ENCODE results near the gene NHERF1. TPM values are rescaled to one million over a fixed set of nuclear protein-coding genes. Genes with fewer than 3 reads are reported as not detected.

The NHERF1 gene
- total RNA-seq, 1 experiment from 2014 or later, result 75.0 TPM

GRCh38 chr17:74785981-74786360 lies 37.5 kb downstream of the NHERF1 start:
- intact Hi-C loops (cut with micrococcal nuclease), result no loop called here
- Histone ChIP-seq H3K9me2 (replicated peaks; ENCODE audit: low read length) (no peaks in the 10 kb centered on the region), H3K27ac (ENCODE audit: low read length) (no peak overlapping the region), H3K4me3 (ENCODE audit: low read length) (no peak overlapping the region), H3K4me1 (ENCODE audit: insufficient read depth, low read length) (no peaks in the 10 kb centered on the region), H3K27me3 (ENCODE audit: low read length) (no peaks in the 10 kb centered on the region), H3K9me3 (ENCODE audit: low read length) (no peaks in the 10 kb centered on the region), H3K4me2 (ENCODE audit: low read length) (no peak overlapping the region), H3K79me2 (ENCODE audit: low read length) (no peaks in the 10 kb centered on the region), H3K9ac (ENCODE audit: low read length) (no peak overlapping the region), H3K36me3 (ENCODE audit: low read depth, low read length) (no peaks in the 10 kb centered on the region), H4K20me1 (ENCODE audit: low read length) (no peaks in the 10 kb centered on the region), H3F3A (ENCODE audit: low read length, unreplicated experiment) (no peaks in the 10 kb centered on the region), H2AFZ (ENCODE audit: low read length) (no peak overlapping the region)
- TF ChIP-seq EZH2phosphoT487 (IDR thresholded peaks at IDR 0.05; ENCODE audit: borderline replicate concordance, low read length), result no peak
- TF ChIP-seq EZH2 (IDR thresholded peaks at IDR 0.05; ENCODE audit: low read length, unreplicated experiment), result no peak
- TF ChIP-seq CTCF (conservative IDR thresholded peaks at IDR 0.05; ENCODE audit: low read depth, low read length), result no peak
- POLR2A ChIA-PET (ENCODE audit: unreplicated experiment), result no interaction called here
- no peak for ATAC-seq
- no TSS peak for BruUV-seq (replicated peaks)
- CTCF ChIA-PET, result interaction anchor here (1.4 kb wide), 1 partner anchor 128 kb away, joined by 6 read pairs; no protein-coding TSS in a partner anchor
- DNase-seq, result no peak

GRCh38 chr17:74786431-74787055 lies 38.1 kb downstream of the NHERF1 start:
- TF ChIP-seq EZH2 (IDR thresholded peaks at IDR 0.05; ENCODE audit: low read length, unreplicated experiment) (no peak), EZH2phosphoT487 (IDR thresholded peaks at IDR 0.05; ENCODE audit: borderline replicate concordance, low read length) (no peak), CTCF (conservative IDR thresholded peaks at IDR 0.05; ENCODE audit: low read depth, low read length) (no peak)
- Histone ChIP-seq H3K4me2 (ENCODE audit: low read length) (no peak overlapping the region), H3F3A (ENCODE audit: low read length, unreplicated experiment) (no peaks in the 10 kb centered on the region), H2AFZ (ENCODE audit: low read length) (no peak overlapping the region), H4K20me1 (ENCODE audit: low read length) (no peaks in the 10 kb centered on the region), H3K27ac (ENCODE audit: low read length) (no peak overlapping the region), H3K9me3 (ENCODE audit: low read length) (no peaks in the 10 kb centered on the region), H3K79me2 (ENCODE audit: low read length) (no peaks in the 10 kb centered on the region), H3K9me2 (replicated peaks; ENCODE audit: low read length) (no peaks in the 10 kb centered on the region), H3K4me3 (ENCODE audit: low read length) (no peak overlapping the region), H3K4me1 (ENCODE audit: insufficient read depth, low read length) (no peaks in the 10 kb centered on the region), H3K27me3 (ENCODE audit: low read length) (no peaks in the 10 kb centered on the region), H3K9ac (ENCODE audit: low read length) (no peak overlapping the region), H3K36me3 (ENCODE audit: low read depth, low read length) (no peaks in the 10 kb centered on the region)
- intact Hi-C loops (cut with micrococcal nuclease), result no loop called here
- POLR2A ChIA-PET (ENCODE audit: unreplicated experiment), result no interaction called here
- no TSS peak for BruUV-seq (replicated peaks)
- ATAC-seq (no peak), DNase-seq (no peak)
- CTCF ChIA-PET, result no interaction called here
